ENCODE data around the gene MECP2. TPM values are rescaled to one million over a fixed set of nuclear protein-coding genes. Genes with fewer than 3 reads are reported as not detected.
A peak's percentile ranks its signal among the peaks of the same experiment; 100 is the strongest.

Gene MECP2
- total RNA-seq, 1 donor from 2014 or later = 65.7 TPM

- Histone ChIP-seq H3K27ac (no peak overlapping the region), H3K4me1 (peaks cover 0 to 15% of the 10 kb centered on the region in 2 donors), H3K9me3 (no peaks in the 10 kb centered on the region), H3K4me3 (no peak overlapping the region), H3K27me3 (no peaks in the 10 kb centered on the region), H3K36me3 (no peaks in the 10 kb centered on the region)
- no peak for TF ChIP-seq CTCF (IDR thresholded peaks at IDR 0.05)
- intact Hi-C loops (cut with DNase I) = no loop called here
- DNase-seq (ENCODE audit: low spot score in 2 of 2) = no peak
Measured at GRCh38 chrX:154056770-154057241, 40.7 kb downstream of the MECP2 start.

GRCh38 chrX:154051201-154051810 is 46.2 kb downstream of the MECP2 start:
- DNase-seq (ENCODE audit: low spot score in 2 of 2) = peak; percentile 27 to 85
- Histone ChIP-seq H3K27me3 (no peaks in the 10 kb centered on the region), H3K36me3 (no peaks in the 10 kb centered on the region)

GRCh38 chrX:154050113-154050495 is 47.4 kb downstream of the MECP2 start:
- Histone ChIP-seq H3K27ac (no peak overlapping the region), H3K9me3 (no peaks in the 10 kb centered on the region), H3K27me3 (no peaks in the 10 kb centered on the region), H3K4me3 (no peak overlapping the region), H3K4me1 (peaks cover 3 to 26% of the 10 kb centered on the region in 2 donors), H3K36me3 (no peaks in the 10 kb centered on the region)
- TF ChIP-seq CTCF (IDR thresholded peaks at IDR 0.05) = no peak
- intact Hi-C loops (cut with DNase I) = loop anchor here (2.0 to 5.0 kb wide), 2 partner anchors 35 to 47 kb away; partner anchors contain the start of gene MECP2
- DNase-seq (ENCODE audit: low spot score in 2 of 2) = no peak

More at GRCh38 chrX:154051201-154051810, 46.2 kb downstream of the MECP2 start:
- Histone ChIP-seq H3K9me3 (no peaks in the 10 kb centered on the region), H3K27ac (no peak overlapping the region), H3K4me3 (no peak overlapping the region), H3K4me1 (peaks cover 3 to 23% of the 10 kb centered on the region in 2 donors)
- intact Hi-C loops (cut with DNase I) = loop anchor here (2.0 to 5.0 kb wide), 2 partner anchors 37 to 46 kb away; partner anchors contain the start of gene MECP2
- TF ChIP-seq CTCF (IDR thresholded peaks at IDR 0.05) = peak; percentile 36 to 74 (median 70)

GRCh38 chrX:154049209-154050112 is 48.1 kb downstream of the MECP2 start:
- Histone ChIP-seq H3K4me1 (peaks cover 3 to 26% of the 10 kb centered on the region in 2 donors), H3K9me3 (no peaks in the 10 kb centered on the region), H3K27ac (no peak overlapping the region), H3K4me3 (no peak overlapping the region), H3K27me3 (no peaks in the 10 kb centered on the region), H3K36me3 (no peaks in the 10 kb centered on the region)
- no peak for TF ChIP-seq CTCF (IDR thresholded peaks at IDR 0.05)
- DNase-seq (ENCODE audit: low spot score in 2 of 2) = no peak
- intact Hi-C loops (cut with DNase I) = loop anchor here (2.0 to 5.0 kb wide), 2 partner anchors 35 to 48 kb away; partner anchors contain the start of gene MECP2

- Histone ChIP-seq H3K27me3 (no peaks in the 10 kb centered on the region), H3K4me3 (no peak overlapping the region), H3K4me1 (peaks cover 3 to 26% of the 10 kb centered on the region in 2 donors), H3K9me3 (no peaks in the 10 kb centered on the region), H3K27ac (no peak overlapping the region), H3K36me3 (no peaks in the 10 kb centered on the region)
- intact Hi-C loops (cut with DNase I) = no loop called here
- no peak for DNase-seq (ENCODE audit: low spot score in 2 of 2)
- TF ChIP-seq CTCF (IDR thresholded peaks at IDR 0.05) = no peak
Measured at GRCh38 chrX:154048398-154048797, 49.1 kb downstream of the MECP2 start.
